Spleen (tissue), 7 donors: Measurements from ENCODE around the gene GAS7.

Experiments
- CTCF ChIP-seq, 11 experiments: fragments of 200-600 bp in 7 of 11; fragments of 450-650 bp in 4 of 11; sonication (generic) in 4 of 11; IDR thresholded peaks in 8 of 11; conservative IDR thresholded peaks in 3 of 11; 1 replicate in 7 of 11; 2 replicates in 4 of 11; pipeline versions ENCODE4 v1.4.0 to v1.8.0; 2016 to 2021; ENCODE audit warnings: antibody characterized with exemption in 11 of 11, inconsistent platforms in 4 of 11, mild to moderate bottlenecking in 1 of 11
- POLR2A ChIP-seq, 3 donors: fragments of 450-650 bp; IDR thresholded peaks; one replicate each; pipeline ENCODE4 v1.5.1; 2017; ENCODE audit warnings: antibody characterized with exemption in 3 of 3, mild to moderate bottlenecking in 1 of 3
- POLR2AphosphoS5 ChIP-seq, 3 donors: sonication (generic); formaldehyde crosslinking; IDR thresholded peaks; one replicate each; pipeline ENCODE4 v1.5.1; 2017; ENCODE audit warnings: antibody characterized with exemption in 3 of 3
- donor health status: DM: no; HTN: no; CAD: no; lungs with moderate emphysema.
- donor health status: DM: no; HTN: no; CAD: no.
- donor health status: DM: no; HTN: no; CAD: no.

- TF ChIP-seq POLR2A (IDR thresholded peaks at IDR 0.05) (no peak), CTCF (IDR thresholded peaks at IDR 0.05 in 8 of 11, conservative IDR thresholded peaks at IDR 0.05 in 3 of 11) (no peak), POLR2AphosphoS5 (IDR thresholded peaks at IDR 0.05) (no peak)
Measured at GRCh38 chr17:9999919-10000695, 198.3 kb downstream of the GAS7 start.
